ENCODE results near the gene CST9.

DNA sequence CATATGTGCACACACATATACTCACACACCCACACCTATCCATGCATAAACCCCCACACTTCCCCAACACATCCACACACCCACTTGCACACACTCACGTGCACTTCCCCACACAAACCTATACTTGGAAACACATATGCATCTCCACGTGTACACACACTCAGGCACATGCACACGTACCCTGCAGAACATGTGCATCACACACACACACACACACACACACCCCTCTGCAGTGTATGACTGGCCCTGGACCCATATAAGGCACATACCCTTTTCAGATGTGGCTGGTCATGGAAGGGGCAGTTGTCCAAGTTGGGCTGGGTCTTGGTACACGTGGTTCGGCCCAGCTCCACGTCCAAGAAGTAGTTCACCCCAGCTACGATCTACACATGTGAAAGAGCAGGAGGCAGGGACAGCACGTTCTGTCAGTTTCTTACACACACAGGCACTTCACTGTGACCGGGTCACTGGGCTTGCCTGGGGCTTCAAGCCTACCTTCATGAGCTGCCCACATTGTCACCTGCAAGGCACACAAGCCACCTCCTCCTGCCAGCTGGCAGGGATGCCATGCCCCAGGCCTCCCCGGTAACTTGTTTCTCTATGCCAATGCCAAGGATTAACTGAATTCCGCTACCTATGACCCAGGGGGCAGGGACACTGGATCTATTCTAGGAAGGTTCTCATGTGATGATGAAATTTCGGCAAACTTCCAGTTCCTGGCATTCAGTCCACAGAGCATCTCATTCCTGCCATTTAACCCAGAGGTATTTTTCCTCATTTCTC lies 29.5 kb upstream of the CST9 start:
- TF ChIP-seq EP300 (IDR thresholded peaks at IDR 0.05) (no peak), CEBPB (IDR thresholded peaks at IDR 0.05) (no peak), PHF8 (IDR thresholded peaks at IDR 0.05; ENCODE audit: borderline replicate concordance, low read depth) (no peak), POLR2A (IDR thresholded peaks at IDR 0.05; ENCODE audit: low read length) (no peak), SMC3 (IDR thresholded peaks at IDR 0.05) (no peak), RCOR1 (IDR thresholded peaks at IDR 0.05; ENCODE audit: low read depth, low read length) (no peak), TP53 (CRISPR knock-in tag; IDR thresholded peaks at IDR 0.05) (no peak)
- TF ChIP-seq, protein P1, sequence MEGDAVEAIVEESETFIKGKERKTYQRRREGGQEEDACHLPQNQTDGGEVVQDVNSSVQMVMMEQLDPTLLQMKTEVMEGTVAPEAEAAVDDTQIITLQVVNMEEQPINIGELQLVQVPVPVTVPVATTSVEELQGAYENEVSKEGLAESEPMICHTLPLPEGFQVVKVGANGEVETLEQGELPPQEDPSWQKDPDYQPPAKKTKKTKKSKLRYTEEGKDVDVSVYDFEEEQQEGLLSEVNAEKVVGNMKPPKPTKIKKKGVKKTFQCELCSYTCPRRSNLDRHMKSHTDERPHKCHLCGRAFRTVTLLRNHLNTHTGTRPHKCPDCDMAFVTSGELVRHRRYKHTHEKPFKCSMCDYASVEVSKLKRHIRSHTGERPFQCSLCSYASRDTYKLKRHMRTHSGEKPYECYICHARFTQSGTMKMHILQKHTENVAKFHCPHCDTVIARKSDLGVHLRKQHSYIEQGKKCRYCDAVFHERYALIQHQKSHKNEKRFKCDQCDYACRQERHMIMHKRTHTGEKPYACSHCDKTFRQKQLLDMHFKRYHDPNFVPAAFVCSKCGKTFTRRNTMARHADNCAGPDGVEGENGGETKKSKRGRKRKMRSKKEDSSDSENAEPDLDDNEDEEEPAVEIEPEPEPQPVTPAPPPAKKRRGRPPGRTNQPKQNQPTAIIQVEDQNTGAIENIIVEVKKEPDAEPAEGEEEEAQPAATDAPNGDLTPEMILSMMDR (IDR thresholded peaks at IDR 0.05): no peak
- TF ChIP-seq, protein P2, sequence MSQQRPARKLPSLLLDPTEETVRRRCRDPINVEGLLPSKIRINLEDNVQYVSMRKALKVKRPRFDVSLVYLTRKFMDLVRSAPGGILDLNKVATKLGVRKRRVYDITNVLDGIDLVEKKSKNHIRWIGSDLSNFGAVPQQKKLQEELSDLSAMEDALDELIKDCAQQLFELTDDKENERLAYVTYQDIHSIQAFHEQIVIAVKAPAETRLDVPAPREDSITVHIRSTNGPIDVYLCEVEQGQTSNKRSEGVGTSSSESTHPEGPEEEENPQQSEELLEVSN (IDR thresholded peaks at IDR 0.05; ENCODE audit: borderline replicate concordance, low read depth): no peak
- TF ChIP-seq, protein P3, sequence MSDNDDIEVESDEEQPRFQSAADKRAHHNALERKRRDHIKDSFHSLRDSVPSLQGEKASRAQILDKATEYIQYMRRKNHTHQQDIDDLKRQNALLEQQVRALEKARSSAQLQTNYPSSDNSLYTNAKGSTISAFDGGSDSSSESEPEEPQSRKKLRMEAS (IDR thresholded peaks at IDR 0.05): no peak

Data from A549 (cell line).